C4-2B (cell line): ENCODE results near the gene PRDM4.

ENCODE experiments used
- H3K27ac ChIP-seq: fragments of 450-650 bp; 2 replicates; pipeline ENCODE4 v1.5.1; 2017
- ZFX ChIP-seq: fragments of 450-650 bp; IDR thresholded peaks from 2 replicates; pipeline ENCODE4 v1.6.1; 2017
- TF ChIP-seq, protein P1 (sequence below): fragments of 450-650 bp; conservative IDR thresholded peaks from 2 replicates; pipeline ENCODE4 v1.5.1; 2017; ENCODE audit warnings: mild to moderate bottlenecking

Gene PRDM4

DNA sequence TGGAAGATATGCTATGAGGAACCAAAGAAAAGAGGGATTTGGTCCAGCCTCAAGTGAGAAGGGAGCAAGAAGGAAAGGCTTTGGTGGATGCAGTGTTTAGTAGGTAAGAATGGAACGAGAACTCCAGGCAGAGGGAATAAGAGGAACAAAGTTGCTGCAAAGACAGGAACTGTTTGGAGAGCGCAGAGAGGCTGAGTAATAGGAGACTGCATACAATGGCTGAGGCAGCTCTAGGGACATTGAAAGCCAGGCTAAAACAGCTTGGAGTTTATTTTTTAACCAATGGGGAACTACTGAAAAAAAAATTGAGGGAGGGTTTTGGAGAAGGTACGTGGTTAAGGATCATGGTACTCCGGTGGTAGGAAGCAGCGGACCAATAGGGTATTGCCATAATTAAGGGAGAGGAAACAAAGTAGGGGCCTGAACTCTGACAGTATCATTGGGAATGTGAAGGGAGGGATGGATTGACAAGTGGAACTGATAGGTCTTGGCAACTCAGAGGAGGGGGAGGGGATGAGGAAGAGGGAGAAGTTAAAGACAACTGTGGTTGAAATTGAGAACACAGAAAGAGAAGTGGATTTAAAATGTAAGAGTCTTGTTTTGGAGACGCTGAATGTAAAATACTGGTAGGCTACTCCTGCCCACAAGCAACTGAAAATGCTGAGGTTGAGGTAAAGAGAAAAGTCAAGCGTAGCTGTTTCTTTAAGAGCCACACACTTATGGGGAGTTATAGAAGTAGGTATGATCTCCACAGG, 18.3 kb upstream of the PRDM4 start:
- no peak overlapping the region for H3K27ac ChIP-seq
- TF ChIP-seq ZFX, result no peak
- TF ChIP-seq, protein P1, sequence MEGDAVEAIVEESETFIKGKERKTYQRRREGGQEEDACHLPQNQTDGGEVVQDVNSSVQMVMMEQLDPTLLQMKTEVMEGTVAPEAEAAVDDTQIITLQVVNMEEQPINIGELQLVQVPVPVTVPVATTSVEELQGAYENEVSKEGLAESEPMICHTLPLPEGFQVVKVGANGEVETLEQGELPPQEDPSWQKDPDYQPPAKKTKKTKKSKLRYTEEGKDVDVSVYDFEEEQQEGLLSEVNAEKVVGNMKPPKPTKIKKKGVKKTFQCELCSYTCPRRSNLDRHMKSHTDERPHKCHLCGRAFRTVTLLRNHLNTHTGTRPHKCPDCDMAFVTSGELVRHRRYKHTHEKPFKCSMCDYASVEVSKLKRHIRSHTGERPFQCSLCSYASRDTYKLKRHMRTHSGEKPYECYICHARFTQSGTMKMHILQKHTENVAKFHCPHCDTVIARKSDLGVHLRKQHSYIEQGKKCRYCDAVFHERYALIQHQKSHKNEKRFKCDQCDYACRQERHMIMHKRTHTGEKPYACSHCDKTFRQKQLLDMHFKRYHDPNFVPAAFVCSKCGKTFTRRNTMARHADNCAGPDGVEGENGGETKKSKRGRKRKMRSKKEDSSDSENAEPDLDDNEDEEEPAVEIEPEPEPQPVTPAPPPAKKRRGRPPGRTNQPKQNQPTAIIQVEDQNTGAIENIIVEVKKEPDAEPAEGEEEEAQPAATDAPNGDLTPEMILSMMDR, result no peak

DNA sequence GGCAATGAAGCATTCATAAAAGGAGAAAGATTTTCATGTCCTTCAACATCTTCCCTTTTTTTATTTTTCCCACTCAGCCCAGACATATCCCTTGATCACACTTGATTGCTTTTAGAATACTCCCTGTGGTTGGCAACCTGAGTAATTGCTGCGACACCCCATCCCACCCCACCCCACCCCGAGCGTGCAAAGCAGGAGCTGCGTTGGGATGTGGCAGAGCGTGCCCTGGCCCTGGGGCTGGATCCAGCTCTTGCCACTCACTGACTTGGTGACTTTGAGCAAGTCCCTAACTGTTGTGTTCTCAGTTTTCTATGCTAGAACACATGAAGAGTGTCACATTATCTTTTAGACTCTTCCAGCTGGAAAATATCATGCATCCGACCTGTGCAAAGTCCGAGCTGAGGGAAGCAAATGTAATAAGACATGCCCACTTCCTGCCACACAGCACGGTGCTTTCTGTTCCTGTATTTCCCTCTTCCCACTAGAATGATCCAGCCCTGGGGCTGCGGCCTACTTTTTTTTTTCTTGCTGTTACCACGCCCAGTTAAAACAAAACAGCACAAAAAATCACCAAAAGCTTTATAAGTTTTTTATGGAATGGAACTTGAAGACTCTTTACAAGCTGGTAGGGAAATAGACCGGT, 17.6 kb upstream of the PRDM4 start:
- TF ChIP-seq, protein P1, result no peak
- no peak for TF ChIP-seq ZFX
- H3K27ac ChIP-seq, result no peak overlapping the region

- H3K27ac ChIP-seq, result no peak overlapping the region
- TF ChIP-seq, protein P1, result no peak
- no peak for TF ChIP-seq ZFX
These were observed 15.2 kb upstream of the PRDM4 start for GRCh38 chr12:107776171-107776570.

DNA sequence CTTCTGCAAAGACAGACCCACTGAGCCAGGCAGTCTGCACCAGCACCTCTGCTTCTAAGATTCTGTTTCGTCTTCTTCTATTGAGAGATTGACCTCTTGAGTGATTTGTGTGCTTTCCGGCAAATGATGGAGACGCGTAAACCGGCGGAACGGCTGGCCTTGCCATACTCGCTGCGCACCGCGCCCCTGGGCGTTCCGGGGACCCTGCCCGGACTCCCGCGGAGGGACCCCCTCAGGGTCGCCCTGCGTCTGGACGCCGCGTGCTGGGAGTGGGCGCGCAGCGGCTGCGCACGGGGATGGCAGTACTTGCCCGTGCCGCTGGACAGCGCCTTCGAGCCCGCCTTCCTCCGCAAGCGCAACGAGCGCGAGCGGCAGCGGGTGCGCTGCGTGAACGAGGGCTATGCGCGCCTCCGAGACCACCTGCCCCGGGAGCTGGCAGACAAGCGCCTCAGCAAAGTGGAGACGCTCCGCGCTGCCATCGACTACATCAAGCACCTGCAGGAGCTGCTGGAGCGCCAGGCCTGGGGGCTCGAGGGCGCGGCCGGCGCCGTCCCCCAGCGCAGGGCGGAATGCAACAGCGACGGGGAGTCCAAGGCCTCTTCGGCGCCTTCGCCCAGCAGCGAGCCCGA, 14.3 kb upstream of the PRDM4 start:
- TF ChIP-seq, protein P1, result no peak
- no peak for TF ChIP-seq ZFX
- no peak overlapping the region for H3K27ac ChIP-seq

DNA sequence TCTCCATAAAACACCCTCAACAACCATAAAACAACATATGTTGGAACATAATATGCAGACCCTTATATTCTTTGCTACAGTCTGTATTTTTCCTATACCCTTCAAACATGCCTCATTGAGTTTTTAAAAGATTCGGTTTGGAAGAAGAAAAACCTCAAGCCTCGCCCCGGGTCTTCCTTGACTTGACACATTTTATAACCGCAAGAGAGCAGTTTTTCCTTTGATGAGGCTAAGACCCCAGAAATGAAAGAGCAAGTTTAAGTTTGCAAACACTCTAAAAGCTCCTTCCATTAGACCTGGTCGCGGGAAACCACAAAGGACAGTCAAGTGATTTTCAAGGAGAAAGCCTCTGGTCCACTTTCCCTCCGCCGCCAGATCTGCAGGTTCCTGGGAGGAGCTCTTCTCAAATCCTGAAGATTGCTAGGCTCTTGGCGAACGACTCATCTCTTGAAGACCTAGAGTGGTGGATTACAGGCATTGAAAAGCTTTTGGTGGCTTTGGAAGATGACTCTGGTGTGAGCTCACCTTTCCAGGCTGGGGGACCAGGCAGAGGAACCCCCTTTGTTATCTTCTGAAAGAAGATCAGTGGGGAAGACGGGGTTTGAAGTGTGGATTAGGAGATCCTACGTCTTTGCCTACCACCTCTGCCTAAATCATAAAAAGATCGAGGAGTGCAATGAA, 13.6 kb upstream of the PRDM4 start, which contains the start of gene ASCL4:
Gene ASCL4, plus strand, starts transcription at position 356 of the 681 bp plus-strand sequence. CDS start 515 bp downstream, outside the sequence.
- H3K27ac ChIP-seq, result no peak within 1 kb of the TSS
- TF ChIP-seq ZFX, result no peak
- TF ChIP-seq, protein P1, result no peak

- no peak overlapping the region for H3K27ac ChIP-seq
- TF ChIP-seq ZFX, result no peak
- TF ChIP-seq, protein P1, result no peak
These were observed 6.5 kb upstream of the PRDM4 start for GRCh38 chr12:107767466-107767865.
